Ascending aorta (tissue), 2 donors: Measurements from ENCODE around the gene JRKL. TPM values are rescaled to one million over a fixed set of nuclear protein-coding genes. Genes with fewer than 3 reads are reported as not detected.

Experiments used
- DNase-seq, 2 donors: peaks; one replicate each; pipeline ENCODE4 v3.0.0-alpha.2; 2019; ENCODE audit warnings: low spot score in 2 of 2
- H3K27ac ChIP-seq, 2 donors: fragments of 200-600 bp; sonication (generic); one replicate each; pipeline ENCODE4 v1.5.1; 2016 to 2017; ENCODE audit warnings: mild to moderate bottlenecking in 1 of 2
- H3K27me3 ChIP-seq: fragments of 200-600 bp; sonication (generic); one replicate; pipeline ENCODE4 v1.5.1; 2017
- H3K36me3 ChIP-seq, 2 donors: fragments of 200-600 bp; sonication (generic); one replicate each; pipeline ENCODE4 v1.5.1; 2016
- H3K4me1 ChIP-seq, 2 donors: fragments of 200-600 bp; sonication (generic); one replicate each; pipeline ENCODE4 v1.5.1; 2016 to 2017; ENCODE audit warnings: mild to moderate bottlenecking in 1 of 2
- H3K4me3 ChIP-seq, 2 donors: fragments of 200-600 bp; sonication (generic); one replicate each; pipeline ENCODE4 v1.5.1; 2016 to 2017; ENCODE audit warnings: mild to moderate bottlenecking in 1 of 2
- H3K9me3 ChIP-seq, 2 donors: fragments of 200-600 bp; sonication (generic); one replicate each; pipeline ENCODE4 v1.5.1; 2016
- CTCF ChIP-seq, 3 experiments: fragments of 200-600 bp in 2 of 3; fragments of 450-650 bp in 1 of 3; sonication (generic) in 2 of 3; IDR thresholded peaks; one replicate each; pipeline ENCODE4 v1.5.1; 2016 to 2019; ENCODE audit warnings: antibody characterized with exemption in 3 of 3, mild to moderate bottlenecking in 1 of 3, moderate library complexity in 1 of 3
- intact Hi-C: fragments of 100-400 bp; cut with DNase I; formaldehyde crosslinking; loops from one replicate; pipeline ENCODE4 v1.15.1; 2023
- total RNA-seq: library from RNA; depleted of rRNA; stranded (reverse); fragments of >200 nt; gene quantifications from one replicate; pipeline ENCODE4 v1.1.0, GENCODE V29; 2016

The JRKL gene
- total RNA-seq, 1 donor from 2014 or later, result 16.6 TPM

GRCh38 chr11:96385187-96385586 is 4.6 kb upstream of the JRKL start:
- H3K27me3 ChIP-seq, result no peaks in the 10 kb centered on the region
- no peak for DNase-seq
- no peaks in the 10 kb centered on the region for H3K9me3 ChIP-seq
- intact Hi-C loops, result loop anchor here (5.0 kb wide), 2 partner anchors 43 to 383 kb away; partner anchors contain the start of gene MAML2
- H3K36me3 ChIP-seq, result peaks cover 4 to 30% of the 10 kb centered on the region in 2 donors
- H3K27ac ChIP-seq, result no peak overlapping the region
- no peak overlapping the region for H3K4me3 ChIP-seq
- no peak for TF ChIP-seq CTCF (IDR thresholded peaks at IDR 0.05)
- peaks cover 0 to 7% of the 10 kb centered on the region in 2 donors for H3K4me1 ChIP-seq

GRCh38 chr11:96388891-96389719 is 708 bp upstream of the JRKL start:
- H3K4me3 ChIP-seq, result peak overlapping the region; percentile 89 to 97
- H3K4me1 ChIP-seq, result peaks cover 0 to 16% of the 10 kb centered on the region in 2 donors
- intact Hi-C loops, result loop anchor here (1.0 to 5.0 kb wide), 4 partner anchors 47 to 600 kb away; partner anchors contain the start of genes FAM76B and MAML2
- H3K27ac ChIP-seq, result peak overlapping the region; percentile 83 to 90
- no peaks in the 10 kb centered on the region for H3K9me3 ChIP-seq
- no peak for DNase-seq
- H3K27me3 ChIP-seq, result no peaks in the 10 kb centered on the region
- TF ChIP-seq CTCF (IDR thresholded peaks at IDR 0.05), result no peak
- no peaks in the 10 kb centered on the region for H3K36me3 ChIP-seq

- no peak for TF ChIP-seq CTCF (IDR thresholded peaks at IDR 0.05)
- H3K4me3 ChIP-seq, result peak overlapping the region; percentile 89 to 97
- DNase-seq, result no peak
- intact Hi-C loops, result loop anchor here (5.0 kb wide), 1 partner anchor 1418 kb away; the partner anchor contains the start of genes CWC15 and KDM4D
- no peaks in the 10 kb centered on the region for H3K9me3 ChIP-seq
- H3K27ac ChIP-seq, result peak overlapping the region; percentile 83 to 90
- H3K36me3 ChIP-seq, result no peaks in the 10 kb centered on the region
- no peaks in the 10 kb centered on the region for H3K27me3 ChIP-seq
- peaks cover 0 to 16% of the 10 kb centered on the region in 2 donors for H3K4me1 ChIP-seq
These were observed 627 bp downstream of the JRKL start for GRCh38 chr11:96390488-96390792.

- Histone ChIP-seq H3K27me3 (no peaks in the 10 kb centered on the region), H3K9me3 (no peaks in the 10 kb centered on the region), H3K36me3 (no peaks in the 10 kb centered on the region), H3K4me1 (peaks cover 0 to 16% of the 10 kb centered on the region in 2 donors), H3K27ac (no peak overlapping the region), H3K4me3 (no peak overlapping the region)
- intact Hi-C loops, result loop anchor here (5.0 kb wide), 1 partner anchor 1420 kb away; the partner anchor contains the start of genes CWC15 and KDM4D
- no peak for DNase-seq
- no peak for TF ChIP-seq CTCF (IDR thresholded peaks at IDR 0.05)
These were observed 2.0 kb downstream of the JRKL start for GRCh38 chr11:96391698-96392307.

- intact Hi-C loops, result loop anchor here (5.0 kb wide), 1 partner anchor 1422 kb away; the partner anchor contains the start of genes CWC15 and KDM4D
- H3K36me3 ChIP-seq, result no peaks in the 10 kb centered on the region
- TF ChIP-seq CTCF (IDR thresholded peaks at IDR 0.05), result peak; percentile 33 to 60 (median 49)
These were observed 4.0 kb downstream of the JRKL start for GRCh38 chr11:96393753-96394348.

More at GRCh38 chr11:96393753-96394348, 4.0 kb downstream of the JRKL start:
- H3K27me3 ChIP-seq, result no peaks in the 10 kb centered on the region
- no peak overlapping the region for H3K27ac ChIP-seq
- no peaks in the 10 kb centered on the region for H3K9me3 ChIP-seq
- H3K4me1 ChIP-seq, result peaks cover 0 to 10% of the 10 kb centered on the region in 2 donors
- H3K4me3 ChIP-seq, result no peak overlapping the region
- DNase-seq, result no peak
